ENCODE data around the gene MMGT1.

The MMGT1 gene

DNA sequence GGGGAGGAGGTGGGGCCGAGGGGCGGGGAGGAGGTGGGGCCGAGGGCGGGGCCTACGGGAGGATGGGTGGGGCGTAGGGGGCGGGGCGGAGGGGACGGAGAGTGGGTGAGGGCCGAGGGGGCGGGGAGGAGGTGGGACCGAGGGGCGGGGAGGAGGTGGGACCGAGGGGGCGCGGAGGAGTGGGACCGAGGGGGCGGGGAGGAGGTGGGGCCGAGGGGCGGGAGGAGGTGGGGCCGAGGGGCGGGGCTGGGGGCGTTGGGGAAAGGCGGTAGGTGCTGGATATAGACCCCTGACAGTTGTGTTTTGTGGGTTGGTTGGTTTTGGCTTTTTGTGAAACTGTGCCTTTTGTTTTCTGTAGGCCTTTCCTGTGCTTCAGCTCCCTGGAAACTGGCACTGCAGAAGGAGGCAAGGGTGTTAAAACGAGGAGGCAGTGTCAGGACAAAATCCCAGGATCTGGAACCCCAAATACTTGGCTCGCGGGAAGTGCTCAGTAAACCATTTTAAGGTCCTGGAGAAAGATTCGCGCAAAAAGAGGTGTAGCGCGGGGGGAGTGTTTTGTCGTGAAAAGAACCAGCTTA, 580 bp upstream of the MMGT1 start:
- H2AFZ ChIP-seq (ENCODE audit: low read depth, low read length) = no peak overlapping the region
- H3K23ac ChIP-seq (ENCODE audit: low read length in 2 of 2) = no peak overlapping the region
- no peak overlapping the region for H4K8ac ChIP-seq (ENCODE audit: low read length)
- peak overlapping the region; percentile 25 for H2BK5ac ChIP-seq (ENCODE audit: low read depth, low read length, poor library complexity, severe bottlenecking)
- no peak overlapping the region for H2BK120ac ChIP-seq (ENCODE audit: low read depth, low read length)
- H3K18ac ChIP-seq (ENCODE audit: low read depth in 1 of 2, low read length in 2 of 2) = no peak overlapping the region
- H4K91ac ChIP-seq (ENCODE audit: low read length) = no peak overlapping the region
- H3K4me3 ChIP-seq (ENCODE audit: insufficient read depth in 1 of 2, low read depth in 1 of 2, low read length in 2 of 2) = peak overlapping the region in 1 of 2 experiments; percentile 77
- H3K4ac ChIP-seq (ENCODE audit: low read depth in 1 of 2, low read length in 2 of 2) = no peak overlapping the region
- no peaks in the 10 kb centered on the region for H3K79me1 ChIP-seq (replicated peaks; ENCODE audit: low read length, poor library complexity, severe bottlenecking)
- H3K9ac ChIP-seq (ENCODE audit: low read length) = peak overlapping the region; percentile 79
- no peak overlapping the region for H3K27ac ChIP-seq (ENCODE audit: low read length, poor library complexity, severe bottlenecking)
- WGBS = 31% methylated on average over 3 of the region's 32 CpGs
- no peaks in the 10 kb centered on the region for H3K4me1 ChIP-seq (ENCODE audit: control insufficient read depth, insufficient read depth, low read depth, low read length)
- no peak overlapping the region for H2AK5ac ChIP-seq (ENCODE audit: low read length, severe bottlenecking)
- H3K9me3 ChIP-seq (ENCODE audit: control insufficient read depth, low read length) = no peaks in the 10 kb centered on the region
- H3K27me3 ChIP-seq (ENCODE audit: control insufficient read depth in 1 of 2, insufficient read depth in 1 of 2, low read length in 2 of 2) = peaks cover 0 to 2% of the 10 kb centered on the region in 2 experiments
- no peak overlapping the region for H2BK15ac ChIP-seq (ENCODE audit: low read depth, poor library complexity, severe bottlenecking)
- H2BK12ac ChIP-seq (ENCODE audit: low read length in 2 of 2) = no peak overlapping the region
- DNase-seq = peak; percentile 60
- peak overlapping the region; percentile 53 for H3K4me2 ChIP-seq (ENCODE audit: low read length, poor library complexity, severe bottlenecking)
- no peak overlapping the region for H3K14ac ChIP-seq (ENCODE audit: low read length in 2 of 2)
- H3K36me3 ChIP-seq (ENCODE audit: control insufficient read depth in 1 of 2, insufficient read depth in 2 of 2, low read depth in 1 of 2, low read length in 2 of 2) = no peaks in the 10 kb centered on the region

DNA sequence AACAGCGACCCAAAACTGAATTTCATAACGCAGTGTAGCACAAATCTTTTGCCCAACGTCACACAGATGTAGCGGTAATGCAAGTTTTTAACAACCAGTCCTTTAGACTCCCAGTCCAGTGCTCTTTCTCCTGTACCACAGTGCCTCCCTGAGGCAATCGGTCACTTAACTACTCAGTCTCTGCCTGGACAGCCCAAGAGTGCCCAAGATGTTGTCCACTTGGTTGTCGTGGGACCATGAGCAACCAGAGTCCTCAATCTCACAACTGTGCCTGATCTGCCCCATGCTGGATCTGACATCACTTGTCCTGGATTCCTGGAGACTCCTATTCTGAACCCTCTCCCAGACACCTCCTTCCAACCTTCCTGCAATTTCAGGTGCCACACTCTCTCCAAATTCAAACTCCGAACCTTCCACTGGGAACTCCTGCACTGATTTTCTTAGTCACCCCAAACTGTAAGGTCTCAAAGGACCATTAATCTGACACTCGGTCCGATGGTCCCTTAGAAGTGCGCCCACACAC, 702 bp downstream of the MMGT1 start:
- Histone ChIP-seq H3K18ac (ENCODE audit: low read depth in 1 of 2, low read length in 2 of 2) (peak overlapping the region in 1 of 2 experiments; percentile 96), H3K9me3 (ENCODE audit: control insufficient read depth, low read length) (no peaks in the 10 kb centered on the region), H3K23ac (ENCODE audit: low read length in 2 of 2) (no peak overlapping the region), H3K27me3 (ENCODE audit: control insufficient read depth in 1 of 2, insufficient read depth in 1 of 2, low read length in 2 of 2) (no peaks in the 10 kb centered on the region), H2BK5ac (ENCODE audit: low read depth, low read length, poor library complexity, severe bottlenecking) (no peak overlapping the region), H2BK12ac (ENCODE audit: low read length in 2 of 2) (peak overlapping the region in 1 of 2 experiments; percentile 55), H3K79me1 (replicated peaks; ENCODE audit: low read length, poor library complexity, severe bottlenecking) (no peaks in the 10 kb centered on the region), H3K4me2 (ENCODE audit: low read length, poor library complexity, severe bottlenecking) (peak overlapping the region; percentile 78), H3K14ac (ENCODE audit: low read length in 2 of 2) (peak overlapping the region in 1 of 2 experiments; percentile 81), H3K9ac (ENCODE audit: low read length) (peak overlapping the region; percentile 91), H3K4me3 (ENCODE audit: insufficient read depth in 1 of 2, low read depth in 1 of 2, low read length in 2 of 2) (peak overlapping the region; percentile 83 to 93), H3K36me3 (ENCODE audit: control insufficient read depth in 1 of 2, insufficient read depth in 2 of 2, low read depth in 1 of 2, low read length in 2 of 2) (peaks cover 0 to 2% of the 10 kb centered on the region in 2 experiments), H3K4ac (ENCODE audit: low read depth in 1 of 2, low read length in 2 of 2) (peak overlapping the region in 1 of 2 experiments; percentile 35), H2BK15ac (ENCODE audit: low read depth, poor library complexity, severe bottlenecking) (no peak overlapping the region), H2BK120ac (ENCODE audit: low read depth, low read length) (no peak overlapping the region), H4K91ac (ENCODE audit: low read length) (peak overlapping the region; percentile 43), H4K8ac (ENCODE audit: low read length) (no peak overlapping the region), H2AFZ (ENCODE audit: low read depth, low read length) (peak overlapping the region; percentile 69), H2AK5ac (ENCODE audit: low read length, severe bottlenecking) (no peak overlapping the region), H3K27ac (ENCODE audit: low read length, poor library complexity, severe bottlenecking) (peak overlapping the region; percentile 90), H3K4me1 (ENCODE audit: control insufficient read depth, insufficient read depth, low read depth, low read length) (no peaks in the 10 kb centered on the region)
- peak; percentile 42 for DNase-seq
- WGBS = 1% methylated on average over 10 of the region's 10 CpGs

DNA sequence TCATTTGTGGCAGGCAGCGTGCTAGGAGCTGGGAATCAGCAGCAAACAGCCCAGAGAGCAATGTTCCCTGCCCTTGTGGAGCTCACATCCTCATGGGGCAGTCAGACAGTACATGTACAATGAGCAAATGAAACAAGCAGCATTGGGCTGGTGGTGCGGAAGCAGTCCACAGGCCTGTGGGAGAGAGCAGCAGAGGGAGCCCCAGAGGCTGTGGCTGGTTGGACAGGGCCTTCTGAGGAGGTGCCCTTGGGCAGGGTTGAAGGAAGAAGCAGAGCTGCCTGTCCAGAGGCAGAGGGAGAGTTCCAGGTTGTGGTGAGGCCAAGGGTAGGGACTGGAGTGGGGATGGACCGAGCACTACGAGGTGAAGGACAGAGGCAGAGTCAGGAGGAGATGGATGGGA, 22.5 kb downstream of the MMGT1 start:
- Histone ChIP-seq H3K14ac (ENCODE audit: low read length in 2 of 2) (no peak overlapping the region), H2BK15ac (ENCODE audit: low read depth, poor library complexity, severe bottlenecking) (no peak overlapping the region), H2BK12ac (ENCODE audit: low read length in 2 of 2) (no peak overlapping the region), H3K27me3 (ENCODE audit: control insufficient read depth in 1 of 2, insufficient read depth in 1 of 2, low read length in 2 of 2) (no peaks in the 10 kb centered on the region), H3K9me3 (ENCODE audit: control insufficient read depth, low read length) (no peaks in the 10 kb centered on the region), H4K8ac (ENCODE audit: low read length) (no peak overlapping the region), H3K4me1 (ENCODE audit: control insufficient read depth, insufficient read depth, low read depth, low read length) (no peaks in the 10 kb centered on the region), H3K4me3 (ENCODE audit: insufficient read depth in 1 of 2, low read depth in 1 of 2, low read length in 2 of 2) (no peak overlapping the region), H3K79me1 (replicated peaks; ENCODE audit: low read length, poor library complexity, severe bottlenecking) (no peaks in the 10 kb centered on the region), H2BK5ac (ENCODE audit: low read depth, low read length, poor library complexity, severe bottlenecking) (no peak overlapping the region), H3K9ac (ENCODE audit: low read length) (no peak overlapping the region), H2BK120ac (ENCODE audit: low read depth, low read length) (no peak overlapping the region), H2AK5ac (ENCODE audit: low read length, severe bottlenecking) (no peak overlapping the region), H3K4ac (ENCODE audit: low read depth in 1 of 2, low read length in 2 of 2) (no peak overlapping the region), H4K91ac (ENCODE audit: low read length) (no peak overlapping the region), H3K23ac (ENCODE audit: low read length in 2 of 2) (no peak overlapping the region), H3K4me2 (ENCODE audit: low read length, poor library complexity, severe bottlenecking) (no peak overlapping the region), H3K18ac (ENCODE audit: low read depth in 1 of 2, low read length in 2 of 2) (no peak overlapping the region), H3K27ac (ENCODE audit: low read length, poor library complexity, severe bottlenecking) (no peak overlapping the region), H3K36me3 (ENCODE audit: control insufficient read depth in 1 of 2, insufficient read depth in 2 of 2, low read depth in 1 of 2, low read length in 2 of 2) (no peaks in the 10 kb centered on the region), H2AFZ (ENCODE audit: low read depth, low read length) (no peak overlapping the region)
- no peak for DNase-seq
- 88% methylated on average over 4 of the region's 4 CpGs for WGBS

DNA sequence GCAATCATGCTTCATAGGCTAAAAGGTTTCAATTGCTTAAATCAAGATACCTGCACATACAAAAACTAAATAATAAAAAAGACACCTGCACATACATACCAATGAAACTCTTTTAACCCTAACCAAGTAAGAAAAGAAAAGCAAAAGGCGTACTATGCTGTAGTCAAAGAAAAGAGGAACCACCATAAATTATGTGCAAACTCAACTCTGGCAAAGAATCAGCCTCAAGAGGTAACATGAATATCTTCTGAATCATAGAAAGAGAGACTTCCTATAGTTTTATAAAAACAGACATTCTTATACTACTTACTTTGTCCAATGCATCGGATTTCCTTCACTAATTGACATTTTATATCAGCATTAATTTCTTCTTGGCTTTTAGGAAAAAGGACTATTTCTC, 29.3 kb downstream of the MMGT1 start:
- Histone ChIP-seq H3K18ac (ENCODE audit: low read depth in 1 of 2, low read length in 2 of 2) (no peak overlapping the region), H3K4me2 (ENCODE audit: low read length, poor library complexity, severe bottlenecking) (no peak overlapping the region), H3K23ac (ENCODE audit: low read length in 2 of 2) (no peak overlapping the region), H3K27ac (ENCODE audit: low read length, poor library complexity, severe bottlenecking) (no peak overlapping the region), H2AK5ac (ENCODE audit: low read length, severe bottlenecking) (no peak overlapping the region), H2AFZ (ENCODE audit: low read depth, low read length) (no peak overlapping the region), H2BK15ac (ENCODE audit: low read depth, poor library complexity, severe bottlenecking) (no peak overlapping the region), H3K9me3 (ENCODE audit: control insufficient read depth, low read length) (no peaks in the 10 kb centered on the region), H3K4ac (ENCODE audit: low read depth in 1 of 2, low read length in 2 of 2) (no peak overlapping the region), H2BK12ac (ENCODE audit: low read length in 2 of 2) (no peak overlapping the region), H3K14ac (ENCODE audit: low read length in 2 of 2) (no peak overlapping the region), H2BK5ac (ENCODE audit: low read depth, low read length, poor library complexity, severe bottlenecking) (no peak overlapping the region), H4K91ac (ENCODE audit: low read length) (no peak overlapping the region), H3K36me3 (ENCODE audit: control insufficient read depth in 1 of 2, insufficient read depth in 2 of 2, low read depth in 1 of 2, low read length in 2 of 2) (no peaks in the 10 kb centered on the region), H3K79me1 (replicated peaks; ENCODE audit: low read length, poor library complexity, severe bottlenecking) (no peaks in the 10 kb centered on the region), H3K4me3 (ENCODE audit: insufficient read depth in 1 of 2, low read depth in 1 of 2, low read length in 2 of 2) (no peak overlapping the region), H3K27me3 (ENCODE audit: control insufficient read depth in 1 of 2, insufficient read depth in 1 of 2, low read length in 2 of 2) (no peaks in the 10 kb centered on the region), H3K9ac (ENCODE audit: low read length) (no peak overlapping the region), H2BK120ac (ENCODE audit: low read depth, low read length) (no peak overlapping the region), H4K8ac (ENCODE audit: low read length) (no peak overlapping the region), H3K4me1 (ENCODE audit: control insufficient read depth, insufficient read depth, low read depth, low read length) (no peaks in the 10 kb centered on the region)
- no peak for DNase-seq
- 100% methylated on average over 2 of the region's 2 CpGs for WGBS

All from mesenchymal stem cell (in vitro differentiated cells and primary cell).